Endodermal cell (in vitro differentiated cells): ENCODE results near the gene MCTP2. TPM values are rescaled to one million over a fixed set of nuclear protein-coding genes. Genes with fewer than 3 reads are reported as not detected.

Experiments
- DNase-seq: peaks from one replicate; pipeline ENCODE4 v3.0.0-alpha.2; 2017
- H3K27ac ChIP-seq: 2 replicates; pipeline ENCODE4 v1.5.1; 2013; ENCODE audit warnings: mild to moderate bottlenecking, low read depth, low read length, moderate library complexity
- H3K27me3 ChIP-seq: 2 replicates; pipeline ENCODE4 v1.6.1; 2013; ENCODE audit warnings: mild to moderate bottlenecking, low read length, moderate library complexity; ENCODE audit not compliant: insufficient read depth, control insufficient read depth, poor library complexity, severe bottlenecking
- H3K36me3 ChIP-seq: 2 replicates; pipeline ENCODE4 v1.7.0; 2013; ENCODE audit warnings: mild to moderate bottlenecking, low read length, moderate library complexity; ENCODE audit not compliant: control insufficient read depth, insufficient read depth
- H3K4me1 ChIP-seq: one replicate; pipeline ENCODE4 v1.7.0; 2013; ENCODE audit warnings: low read length; ENCODE audit not compliant: control insufficient read depth, insufficient read depth
- H3K4me3 ChIP-seq: 2 replicates; pipeline ENCODE4 v1.5.1; 2013; ENCODE audit warnings: mild to moderate bottlenecking, low read length, moderate library complexity
- H3K9ac ChIP-seq: 2 replicates; pipeline ENCODE4 v1.6.1; 2013; ENCODE audit warnings: mild to moderate bottlenecking, low read length, moderate library complexity; ENCODE audit not compliant: poor library complexity, severe bottlenecking; ENCODE audit errors: extremely low read depth
- H3K9me3 ChIP-seq: 2 replicates; pipeline ENCODE4 v1.6.1; 2013; ENCODE audit warnings: mild to moderate bottlenecking, low read length, moderate library complexity; ENCODE audit not compliant: control insufficient read depth
- H3K27ac Mint-ChIP-seq: 2 replicates; pipeline ENCODE4 v1.8.0; 2020; ENCODE audit warnings: mixed read lengths
- H3K27me3 Mint-ChIP-seq: 2 replicates; pipeline ENCODE4 v1.8.0; 2021; ENCODE audit warnings: mild to moderate bottlenecking, mixed read lengths; ENCODE audit not compliant: insufficient read depth
- H3K36me3 Mint-ChIP-seq: 2 replicates; pipeline ENCODE4 v1.8.0; 2020; ENCODE audit warnings: low read depth, mixed read lengths
- H3K4me1 Mint-ChIP-seq: 2 replicates; pipeline ENCODE4 v1.8.0; 2020; ENCODE audit warnings: mixed read lengths
- H3K4me3 Mint-ChIP-seq: 2 replicates; pipeline ENCODE4 v1.8.0; 2020; ENCODE audit warnings: mild to moderate bottlenecking, moderate library complexity, mixed read lengths
- H3K9me3 Mint-ChIP-seq: 2 replicates; pipeline ENCODE4 v1.8.0; 2020; ENCODE audit warnings: mild to moderate bottlenecking, mixed read lengths
- WGBS, 2 experiments: methylation state at CpG; one replicate each; pipeline versions ENCODE4 v1.1.5 to v1.1.7; 2013; ENCODE audit warnings: missing lambda C conversion rate in 2 of 2, mixed read lengths in 1 of 2; ENCODE audit not compliant: insufficient coverage in 1 of 2, insufficient read length in 1 of 2; 5-methylcytosine and 5-hydroxymethylcytosine counted together
- total RNA-seq, 2 donors: library from RNA; stranded (reverse); fragmentation: NEBNext Ultra II Directional in 1 of 2; extraction: Animal tissue kit (Norgen Biotek cat#: 25700) in 1 of 2; gene quantifications; 2 replicates in 1 of 2; 3 replicates in 1 of 2; pipeline ENCODE4 v1.2.1, GENCODE V29; 2021
- TF ChIP-seq, protein P1 (sequence below): fragments of 200-600 bp; sonication (generic); conservative IDR thresholded peaks from 2 replicates; pipeline ENCODE4 v1.5.0; 2021; ENCODE audit warnings: antibody characterized with exemption, mild to moderate bottlenecking

MCTP2 gene
- total RNA-seq, 2 donors from 2014 or later = 9.2 to 12.1 TPM

DNA sequence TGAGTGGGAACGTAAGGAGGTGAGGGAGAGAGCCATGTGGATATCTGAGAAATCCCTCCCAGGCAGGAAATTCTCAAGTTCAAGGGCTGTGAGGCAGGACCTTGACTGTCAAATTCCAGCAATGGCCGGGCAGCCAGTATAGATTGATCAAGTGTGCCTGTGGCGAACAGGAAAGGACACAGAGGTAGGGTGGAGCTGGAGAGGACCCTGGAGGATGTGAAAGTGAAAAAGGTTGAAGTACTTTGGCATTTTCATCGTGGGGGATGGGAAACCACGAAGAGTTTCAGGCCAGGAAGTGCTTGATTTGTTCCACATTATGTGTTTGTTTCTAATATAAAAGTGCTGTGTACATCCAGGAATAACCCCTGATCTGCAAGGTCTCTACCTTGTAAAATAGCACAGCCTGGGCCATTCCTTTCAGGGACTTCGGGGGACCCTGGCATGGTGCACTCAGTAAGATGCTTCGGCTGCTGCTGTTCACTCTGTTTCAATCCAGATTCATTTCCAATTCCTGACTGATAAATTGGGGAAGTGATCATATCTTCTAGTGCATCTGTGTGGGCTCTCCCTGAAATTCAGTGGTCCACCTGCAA is 156.6 kb downstream of the MCTP2 start:
- Mint-ChIP-seq H3K27ac (no peak overlapping the region), H3K9me3 (peaks cover 2% of the 10 kb centered on the region), H3K36me3 (peaks cover 6% of the 10 kb centered on the region), H3K27me3 (no peaks in the 10 kb centered on the region), H3K4me3 (no peak overlapping the region), H3K4me1 (peaks cover 5% of the 10 kb centered on the region)
- no peaks in the 10 kb centered on the region for H3K4me1 ChIP-seq
- H3K27ac ChIP-seq = no peak overlapping the region
- no peaks in the 10 kb centered on the region for H3K36me3 ChIP-seq
- H3K9me3 ChIP-seq = no peaks in the 10 kb centered on the region
- DNase-seq = no peak
- no peaks in the 10 kb centered on the region for H3K27me3 ChIP-seq
- H3K4me3 ChIP-seq = no peak overlapping the region
- WGBS, 2 experiments = 83 to 95% methylated on average over 5 to 7 of the region's 7 CpGs
- no peak overlapping the region for H3K9ac ChIP-seq
- TF ChIP-seq, protein P1, sequence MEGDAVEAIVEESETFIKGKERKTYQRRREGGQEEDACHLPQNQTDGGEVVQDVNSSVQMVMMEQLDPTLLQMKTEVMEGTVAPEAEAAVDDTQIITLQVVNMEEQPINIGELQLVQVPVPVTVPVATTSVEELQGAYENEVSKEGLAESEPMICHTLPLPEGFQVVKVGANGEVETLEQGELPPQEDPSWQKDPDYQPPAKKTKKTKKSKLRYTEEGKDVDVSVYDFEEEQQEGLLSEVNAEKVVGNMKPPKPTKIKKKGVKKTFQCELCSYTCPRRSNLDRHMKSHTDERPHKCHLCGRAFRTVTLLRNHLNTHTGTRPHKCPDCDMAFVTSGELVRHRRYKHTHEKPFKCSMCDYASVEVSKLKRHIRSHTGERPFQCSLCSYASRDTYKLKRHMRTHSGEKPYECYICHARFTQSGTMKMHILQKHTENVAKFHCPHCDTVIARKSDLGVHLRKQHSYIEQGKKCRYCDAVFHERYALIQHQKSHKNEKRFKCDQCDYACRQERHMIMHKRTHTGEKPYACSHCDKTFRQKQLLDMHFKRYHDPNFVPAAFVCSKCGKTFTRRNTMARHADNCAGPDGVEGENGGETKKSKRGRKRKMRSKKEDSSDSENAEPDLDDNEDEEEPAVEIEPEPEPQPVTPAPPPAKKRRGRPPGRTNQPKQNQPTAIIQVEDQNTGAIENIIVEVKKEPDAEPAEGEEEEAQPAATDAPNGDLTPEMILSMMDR = no peak

DNA sequence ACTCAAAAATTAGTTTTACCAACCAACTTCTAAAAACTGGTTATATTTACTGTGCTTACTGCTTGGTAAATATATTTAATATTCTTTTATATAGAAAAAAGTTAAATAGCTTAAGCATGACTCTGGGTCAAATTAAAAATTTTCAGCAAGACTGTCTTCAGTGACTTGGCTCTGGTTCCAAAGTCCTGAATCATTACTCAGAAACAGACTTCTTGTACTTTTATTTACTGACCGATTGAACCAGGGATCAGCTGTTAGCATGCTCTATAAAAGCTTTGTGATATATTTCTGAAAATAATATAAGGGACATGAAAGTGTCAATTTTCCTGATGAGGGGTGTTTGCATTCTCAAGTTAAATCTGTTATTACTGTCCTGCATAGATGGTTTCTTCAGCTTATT is 164.3 kb downstream of the MCTP2 start:
- Mint-ChIP-seq H3K9me3 (no peaks in the 10 kb centered on the region), H3K27ac (no peak overlapping the region), H3K36me3 (no peaks in the 10 kb centered on the region), H3K27me3 (no peaks in the 10 kb centered on the region), H3K4me1 (peaks cover 18% of the 10 kb centered on the region), H3K4me3 (no peak overlapping the region)
- Histone ChIP-seq H3K9me3 (no peaks in the 10 kb centered on the region), H3K4me3 (no peak overlapping the region), H3K27ac (no peak overlapping the region), H3K36me3 (no peaks in the 10 kb centered on the region), H3K4me1 (no peaks in the 10 kb centered on the region), H3K9ac (no peak overlapping the region), H3K27me3 (no peaks in the 10 kb centered on the region)
- TF ChIP-seq, protein P1 = no peak
- no peak for DNase-seq
- WGBS, 2 experiments = 93% methylated on average over 1 of the region's 1 CpG; no CpG with 5 or more reads in 1 of the 2 experiments

DNA sequence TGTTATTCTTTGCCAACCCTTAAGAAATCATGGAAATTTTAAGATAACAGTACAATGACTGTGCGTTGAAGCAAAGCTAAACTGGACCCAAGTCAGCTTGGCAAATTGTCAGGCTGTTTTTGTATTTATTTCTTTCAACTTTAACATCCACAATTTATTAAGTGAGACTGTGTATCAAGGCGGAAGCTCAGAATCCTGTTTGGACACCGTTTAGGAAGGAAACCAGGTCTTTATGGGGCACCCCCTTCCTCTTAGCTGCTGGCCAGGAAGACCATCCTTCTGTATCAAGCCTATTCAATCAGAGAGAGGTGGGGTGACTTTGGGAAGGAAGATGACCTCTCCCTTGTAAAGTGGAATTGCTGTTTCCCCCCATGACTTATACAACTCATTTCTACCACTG is 166.0 kb downstream of the MCTP2 start:
- Histone ChIP-seq H3K4me3 (no peak overlapping the region), H3K9ac (no peak overlapping the region), H3K36me3 (no peaks in the 10 kb centered on the region), H3K4me1 (no peaks in the 10 kb centered on the region), H3K9me3 (no peaks in the 10 kb centered on the region), H3K27me3 (no peaks in the 10 kb centered on the region), H3K27ac (no peak overlapping the region)
- 86% methylated on average over 3 of the region's 3 CpGs; no CpG with 5 or more reads in 1 of the 2 experiments for WGBS, 2 experiments
- Mint-ChIP-seq H3K27ac (no peak overlapping the region), H3K9me3 (no peaks in the 10 kb centered on the region), H3K4me1 (peaks cover 27% of the 10 kb centered on the region), H3K36me3 (no peaks in the 10 kb centered on the region), H3K27me3 (no peaks in the 10 kb centered on the region), H3K4me3 (no peak overlapping the region)
- DNase-seq = no peak
- TF ChIP-seq, protein P1 = no peak
